Hepatocyte (in vitro differentiated cells): ENCODE results near the gene UBR2.

ENCODE experiments used
- EZH2 ChIP-seq: fragments of 200-600 bp; sonication (generic); IDR thresholded peaks from 2 replicates; pipeline ENCODE4 v1.6.1; 2016; ENCODE audit warnings: antibody characterized with exemption, mild to moderate bottlenecking, borderline replicate concordance
- EZH2phosphoT487 ChIP-seq: fragments of 200-600 bp; sonication (generic); IDR thresholded peaks from one replicate; pipeline ENCODE4 v1.6.1; 2018; ENCODE audit warnings: antibody characterized with exemption, mild to moderate bottlenecking, low read depth, moderate library complexity; ENCODE audit not compliant: unreplicated experiment, severe bottlenecking
- TF ChIP-seq, protein P1 (sequence below): fragments of 200-600 bp; sonication (generic); IDR thresholded peaks from 2 replicates; pipeline ENCODE4 v1.5.1; 2016; ENCODE audit warnings: antibody characterized with exemption, mild to moderate bottlenecking; ENCODE audit not compliant: poor library complexity

- TF ChIP-seq, protein P1, sequence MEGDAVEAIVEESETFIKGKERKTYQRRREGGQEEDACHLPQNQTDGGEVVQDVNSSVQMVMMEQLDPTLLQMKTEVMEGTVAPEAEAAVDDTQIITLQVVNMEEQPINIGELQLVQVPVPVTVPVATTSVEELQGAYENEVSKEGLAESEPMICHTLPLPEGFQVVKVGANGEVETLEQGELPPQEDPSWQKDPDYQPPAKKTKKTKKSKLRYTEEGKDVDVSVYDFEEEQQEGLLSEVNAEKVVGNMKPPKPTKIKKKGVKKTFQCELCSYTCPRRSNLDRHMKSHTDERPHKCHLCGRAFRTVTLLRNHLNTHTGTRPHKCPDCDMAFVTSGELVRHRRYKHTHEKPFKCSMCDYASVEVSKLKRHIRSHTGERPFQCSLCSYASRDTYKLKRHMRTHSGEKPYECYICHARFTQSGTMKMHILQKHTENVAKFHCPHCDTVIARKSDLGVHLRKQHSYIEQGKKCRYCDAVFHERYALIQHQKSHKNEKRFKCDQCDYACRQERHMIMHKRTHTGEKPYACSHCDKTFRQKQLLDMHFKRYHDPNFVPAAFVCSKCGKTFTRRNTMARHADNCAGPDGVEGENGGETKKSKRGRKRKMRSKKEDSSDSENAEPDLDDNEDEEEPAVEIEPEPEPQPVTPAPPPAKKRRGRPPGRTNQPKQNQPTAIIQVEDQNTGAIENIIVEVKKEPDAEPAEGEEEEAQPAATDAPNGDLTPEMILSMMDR, result no peak
- TF ChIP-seq EZH2 (no peak), EZH2phosphoT487 (no peak)
These were observed 130.0 kb downstream of the UBR2 start for GRCh38 chr6:42693725-42694323.
